ENCODE data around the gene SCAPER.
A peak's percentile ranks its signal among the peaks of the same experiment; 100 is the strongest.

SCAPER gene

GRCh38 chr15:76663529-76663928, 241.6 kb downstream of the SCAPER start:
- no peak for DNase-seq

DNA sequence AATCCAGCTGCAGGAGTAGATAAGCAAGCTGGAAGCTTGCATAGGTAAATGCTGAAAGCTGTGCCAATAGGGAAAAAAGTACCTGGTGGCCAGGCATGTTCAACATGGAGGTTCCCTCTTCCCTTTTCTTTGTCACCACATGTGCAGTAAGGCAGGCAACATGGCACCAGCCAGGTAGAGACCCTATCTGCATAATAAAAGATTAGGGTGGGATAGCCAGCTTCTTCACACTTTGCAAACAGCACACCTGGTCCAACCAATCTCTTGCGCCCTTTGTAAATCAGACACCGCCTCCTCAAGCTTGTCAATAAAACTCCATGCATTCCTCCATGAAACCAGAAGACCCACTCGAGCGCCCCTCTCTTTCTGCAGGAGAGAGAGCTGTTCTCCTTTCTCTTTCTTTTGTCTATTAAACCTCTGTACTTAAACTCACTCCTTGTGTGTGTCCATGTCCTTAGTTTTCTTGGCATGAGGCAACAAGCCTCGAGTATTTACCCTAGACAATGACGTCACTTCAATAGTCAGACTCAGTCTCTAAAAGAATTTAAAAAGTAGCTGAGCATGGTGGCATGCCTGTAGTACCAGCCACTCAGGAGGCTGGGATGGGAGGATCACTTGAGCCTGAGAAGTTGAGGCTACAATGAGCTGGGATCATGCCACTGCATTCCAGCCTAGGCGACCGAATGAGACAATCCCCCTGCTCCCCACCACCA, 256.3 kb downstream of the SCAPER start:
- DNase-seq: no peak

- no peak for DNase-seq
Measured at GRCh38 chr15:76647612-76648011, 257.5 kb downstream of the SCAPER start.

- DNase-seq: no peak
Measured at GRCh38 chr15:76644646-76645045, 260.5 kb downstream of the SCAPER start.

DNA sequence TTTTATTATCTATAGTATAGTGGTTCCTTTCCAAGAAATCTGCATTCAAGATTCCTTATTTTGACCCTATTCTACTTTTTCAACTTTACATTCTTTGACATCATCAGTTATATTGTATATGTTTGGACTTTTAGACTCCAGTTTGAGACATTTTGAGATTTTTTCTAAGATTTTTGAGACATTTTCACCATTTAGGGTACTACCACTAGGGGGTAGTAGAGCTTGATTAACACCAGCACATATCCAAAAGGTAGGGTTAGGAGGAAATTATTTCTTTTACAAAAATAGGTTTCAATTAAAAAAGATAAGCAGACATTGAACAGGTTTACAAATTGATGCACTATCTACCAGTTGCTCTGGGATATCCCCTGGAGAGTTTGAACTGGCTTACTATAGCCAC, 262.5 kb downstream of the SCAPER start:
- no peak for DNase-seq

DNA sequence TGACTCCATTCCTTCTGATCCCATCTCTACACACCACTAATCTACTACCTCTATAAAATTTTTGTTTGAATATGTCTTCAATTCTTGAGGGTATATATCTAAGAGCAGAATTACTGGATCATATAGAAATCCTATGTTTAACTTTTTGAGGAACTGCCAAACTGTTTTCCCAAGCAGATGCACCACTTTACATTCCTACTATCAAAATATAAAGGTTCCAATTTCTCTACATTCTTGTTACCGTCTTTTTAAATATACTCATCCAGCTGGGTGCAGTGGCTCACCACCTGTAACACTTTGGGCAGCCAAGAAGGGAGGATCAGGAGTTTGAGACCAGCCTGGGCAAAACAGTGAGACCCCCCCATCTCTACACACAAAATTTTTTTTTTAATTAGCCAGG, 268.0 kb downstream of the SCAPER start:
- no peak for DNase-seq

DNA sequence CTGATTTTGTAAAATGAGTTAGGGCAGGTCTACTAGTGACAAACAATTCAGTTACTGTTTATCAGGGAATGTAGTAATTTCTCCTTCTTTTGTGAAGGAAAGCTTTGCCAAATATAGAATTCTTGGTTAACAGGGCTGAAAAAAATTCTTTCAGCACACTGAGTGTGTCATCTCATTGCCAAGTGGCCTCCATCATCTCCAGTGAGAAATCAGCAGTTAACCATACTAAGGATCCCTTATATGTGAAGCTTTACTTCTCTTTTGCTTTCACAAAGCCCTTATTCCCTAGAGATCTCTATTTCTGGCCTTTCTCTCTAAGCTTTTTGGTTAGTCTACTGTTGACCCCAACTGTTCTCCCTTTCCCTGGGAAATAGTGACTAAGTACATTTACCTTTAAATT, 269.1 kb downstream of the SCAPER start:
- DNase-seq: no peak

GRCh38 chr15:76626611-76627010, 278.5 kb downstream of the SCAPER start:
- no peak for DNase-seq

DNA sequence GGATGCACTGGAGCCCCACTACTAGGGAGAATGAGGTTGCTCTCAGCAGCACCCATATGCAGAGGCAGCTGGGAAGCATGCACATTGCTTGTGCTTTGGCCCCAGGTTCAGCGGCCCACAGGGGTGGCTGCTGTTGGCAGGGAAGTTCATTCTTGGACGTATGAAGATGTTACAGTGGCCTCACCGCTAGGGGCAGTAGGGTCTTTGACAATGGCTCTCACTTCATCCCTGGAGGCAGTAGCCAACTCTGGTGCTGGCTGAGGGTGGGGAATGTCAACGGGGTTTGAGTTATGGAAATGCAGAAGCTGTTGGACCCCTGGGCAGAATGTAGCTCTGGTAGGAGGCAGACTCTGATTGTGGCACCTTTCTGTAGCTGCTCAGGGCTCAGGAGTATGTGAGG, 279.9 kb downstream of the SCAPER start:
- no peak for DNase-seq

DNA sequence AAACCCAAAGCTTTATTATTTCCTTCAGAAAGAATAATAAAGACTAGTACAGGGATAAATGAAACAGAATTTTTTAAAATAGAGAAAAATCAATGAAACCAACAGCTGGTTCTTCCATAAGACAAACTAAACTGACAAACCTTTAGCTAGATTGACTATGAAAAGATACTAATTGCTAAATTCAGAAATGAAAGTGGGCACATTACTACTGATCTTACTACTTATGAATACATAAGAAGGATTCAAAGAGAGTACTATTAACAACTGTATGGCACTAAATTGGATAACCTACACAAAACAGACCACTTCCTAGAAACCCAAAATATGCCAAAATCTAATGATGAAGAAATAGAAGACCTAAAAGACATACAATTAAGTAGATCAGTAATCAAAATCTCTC, 290.4 kb downstream of the SCAPER start:
- DNase-seq: no peak

DNA sequence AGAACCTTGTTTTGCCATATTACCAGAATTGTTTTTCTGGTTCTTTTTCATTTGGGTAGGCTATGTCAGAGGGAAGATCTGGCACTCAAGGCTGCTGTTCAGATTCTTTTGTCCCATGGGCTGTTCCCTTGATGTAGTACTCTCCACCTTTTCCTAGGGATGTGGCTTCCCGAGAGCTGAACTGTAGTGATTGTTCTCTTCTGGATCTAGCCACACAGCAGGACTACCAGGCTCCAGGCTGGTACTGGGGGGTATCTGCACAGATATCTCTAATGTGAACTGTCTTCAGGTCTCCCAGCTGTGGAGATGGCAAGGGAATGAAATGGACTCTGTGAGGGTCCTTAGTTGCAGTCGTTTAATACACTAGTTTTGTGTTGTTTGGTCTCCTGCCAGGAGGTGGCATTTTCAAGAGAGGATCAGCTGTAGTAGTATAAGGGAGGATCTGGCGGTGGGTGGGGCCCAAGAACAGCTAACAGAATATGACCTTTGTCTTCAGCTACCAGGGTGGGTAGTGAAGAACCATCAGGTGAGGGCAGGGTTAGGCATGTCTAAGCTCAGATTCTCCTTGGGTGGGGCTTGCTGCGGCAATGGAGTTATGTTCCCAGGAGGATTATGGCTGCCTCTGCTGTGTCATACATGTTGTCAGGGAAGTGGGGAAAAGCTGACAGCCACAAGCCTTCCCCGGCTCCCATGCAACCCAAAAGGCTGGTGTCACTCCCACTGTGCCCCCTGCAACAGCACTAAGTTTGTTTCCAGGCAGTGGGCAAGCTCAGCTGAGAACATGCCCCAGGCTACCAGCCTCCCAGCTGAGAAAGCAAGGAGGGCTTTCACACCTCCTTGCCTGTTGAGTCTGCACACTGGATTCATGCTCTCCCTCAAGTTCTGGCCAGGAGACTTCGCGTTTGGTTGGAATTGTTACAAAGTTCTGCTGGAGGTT, 316.1 kb downstream of the SCAPER start:
- DNase-seq: no peak

GRCh38 chr15:76585576-76585897, 319.6 kb downstream of the SCAPER start:
- DNase-seq: no peak

DNA sequence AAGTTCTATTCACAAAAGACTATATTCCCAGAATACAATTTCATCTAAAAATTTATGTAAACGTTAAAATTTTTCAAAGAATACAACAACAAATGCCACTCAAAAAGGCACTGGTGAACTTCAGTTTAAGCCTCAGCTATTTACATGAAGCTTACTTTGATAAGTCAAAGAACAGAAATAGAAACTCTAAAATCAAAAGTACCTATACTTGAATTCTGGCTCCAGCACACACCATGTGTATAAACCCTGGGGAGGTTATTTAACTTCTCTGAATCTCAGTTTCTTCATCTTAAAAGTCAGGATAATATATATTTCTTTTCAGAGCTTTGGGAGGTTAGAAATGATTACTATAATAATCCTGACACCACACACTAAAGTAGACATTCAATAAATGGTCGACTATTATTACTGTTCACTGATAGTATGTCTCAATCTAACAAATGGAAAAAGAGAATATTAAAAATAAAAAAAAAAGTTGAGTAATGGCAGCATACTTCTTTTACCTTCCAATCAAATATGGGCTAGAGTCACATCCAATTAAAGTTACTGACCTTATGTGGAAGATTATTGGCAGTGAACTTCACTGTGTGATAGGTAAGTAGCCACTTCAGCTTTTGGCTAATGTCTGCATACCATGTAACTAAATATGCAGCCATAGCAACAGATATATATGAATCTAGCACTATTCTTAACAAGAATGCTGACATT, 320.1 kb downstream of the SCAPER start:
- DNase-seq: no peak

DNA sequence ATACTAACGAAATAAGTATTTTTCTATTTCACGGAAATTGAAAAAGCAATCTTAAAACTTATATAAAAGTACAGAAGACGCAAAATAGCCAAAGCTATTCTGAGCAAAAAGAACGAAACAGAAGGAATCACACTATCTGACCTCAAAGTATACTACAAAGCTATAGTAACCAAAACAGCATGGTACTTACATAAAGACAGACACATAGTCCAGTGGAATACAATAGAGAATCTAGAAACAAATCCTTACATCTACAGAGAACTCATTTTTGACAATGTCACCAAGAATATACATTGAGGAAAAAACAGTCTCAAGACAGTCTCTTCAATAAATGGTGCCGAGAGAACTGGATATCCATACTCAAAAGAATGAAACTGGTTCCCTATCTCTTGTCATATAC, 322.6 kb downstream of the SCAPER start:
- no peak for DNase-seq

- no peak for DNase-seq
Measured at GRCh38 chr15:76577879-76578512, 327.1 kb downstream of the SCAPER start.

DNA sequence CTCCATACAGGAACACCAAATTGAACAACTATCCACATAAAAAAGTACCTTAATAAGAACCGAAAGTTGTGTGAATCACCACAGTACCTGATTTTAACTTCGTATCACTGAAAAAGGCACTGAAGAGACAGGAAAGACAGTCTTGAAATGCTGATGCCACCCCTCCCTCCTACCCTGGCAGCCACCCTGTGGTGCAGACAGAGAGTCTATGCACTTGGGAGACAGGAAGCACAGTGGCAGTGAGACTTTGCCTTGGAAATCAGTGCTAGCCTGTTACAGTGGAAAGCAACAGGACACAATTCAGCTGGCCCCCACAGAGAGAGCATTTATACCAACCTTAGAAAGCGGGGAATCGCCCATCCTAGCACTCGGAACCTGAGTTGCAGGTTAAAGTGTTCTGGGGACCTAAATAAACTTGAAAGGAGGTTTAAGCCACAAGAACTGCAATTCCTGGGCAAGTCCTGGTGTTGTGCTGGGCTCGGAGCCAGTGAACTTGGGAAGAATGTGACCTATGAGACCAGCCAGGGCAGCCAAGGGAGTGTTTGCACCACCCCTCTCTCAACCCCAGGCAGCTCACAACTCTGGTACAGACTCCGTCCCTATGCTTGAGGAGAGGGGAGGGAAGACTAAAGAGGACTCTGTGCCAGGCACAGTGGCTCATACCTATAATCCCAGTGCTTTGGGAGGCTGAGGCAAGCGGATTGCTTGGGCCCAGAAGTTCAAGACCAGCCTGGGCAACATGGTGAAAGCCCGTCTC, 328.4 kb downstream of the SCAPER start:
- no peak for DNase-seq

DNA sequence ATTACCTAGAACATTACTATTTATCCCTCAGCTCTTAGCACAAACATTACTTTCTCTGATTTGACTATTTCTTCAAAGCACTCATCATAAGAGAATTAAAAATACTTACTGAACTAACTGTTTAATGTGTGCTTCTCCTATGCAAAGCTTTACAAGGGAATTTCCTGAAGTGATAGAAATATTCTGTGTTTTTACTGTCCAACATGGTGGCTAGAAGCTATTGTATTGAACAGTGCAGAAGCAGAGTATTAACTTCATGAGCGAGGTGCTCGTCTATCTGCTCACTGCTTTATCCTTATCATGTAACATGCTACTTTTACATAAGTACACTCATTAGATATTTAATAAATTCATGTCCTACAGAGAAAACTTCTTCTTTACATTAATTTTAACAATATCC, 329.5 kb downstream of the SCAPER start:
- DNase-seq: no peak

GRCh38 chr15:76575274-76575673, 329.9 kb downstream of the SCAPER start:
- DNase-seq: no peak

GRCh38 chr15:76572983-76573314, 332.2 kb downstream of the SCAPER start:
- no peak for DNase-seq

DNA sequence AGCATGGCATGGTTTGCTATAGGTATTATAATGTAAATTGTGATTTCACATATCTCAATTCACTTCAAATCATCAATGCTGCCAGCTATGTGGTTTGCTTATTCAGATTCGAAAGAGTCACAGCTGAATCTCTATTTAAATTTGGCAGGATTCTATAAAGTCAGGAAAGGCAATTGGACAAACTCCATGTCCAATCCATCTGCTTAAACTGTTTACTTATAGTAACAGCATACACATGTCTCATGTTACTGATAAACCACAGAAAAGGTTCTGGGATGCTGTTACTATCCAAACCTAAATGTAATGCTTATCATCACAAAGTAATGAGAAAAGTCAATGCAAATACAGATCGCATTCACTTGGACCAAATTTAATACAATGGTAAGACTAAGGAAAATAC, 338.9 kb downstream of the SCAPER start:
- DNase-seq: peak; percentile 19

DNA sequence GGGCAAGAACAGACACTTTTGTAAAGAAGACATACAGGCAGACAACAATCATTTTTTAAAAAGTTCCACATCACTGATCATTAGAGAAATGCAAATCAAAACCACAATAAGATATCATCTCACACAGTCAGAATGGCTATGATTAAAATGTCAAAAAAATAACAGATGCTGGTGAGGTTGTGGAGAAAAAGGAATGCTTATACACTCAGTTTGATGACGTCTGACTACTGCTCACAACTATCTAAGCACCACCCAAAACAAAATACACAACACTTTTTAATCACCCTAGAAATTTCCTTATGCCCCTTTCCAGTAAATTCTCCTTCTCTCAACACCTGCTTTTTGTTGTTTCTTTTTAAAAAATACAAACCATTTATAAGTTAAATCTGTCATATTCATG, 339.8 kb downstream of the SCAPER start:
- no peak for DNase-seq

DNA sequence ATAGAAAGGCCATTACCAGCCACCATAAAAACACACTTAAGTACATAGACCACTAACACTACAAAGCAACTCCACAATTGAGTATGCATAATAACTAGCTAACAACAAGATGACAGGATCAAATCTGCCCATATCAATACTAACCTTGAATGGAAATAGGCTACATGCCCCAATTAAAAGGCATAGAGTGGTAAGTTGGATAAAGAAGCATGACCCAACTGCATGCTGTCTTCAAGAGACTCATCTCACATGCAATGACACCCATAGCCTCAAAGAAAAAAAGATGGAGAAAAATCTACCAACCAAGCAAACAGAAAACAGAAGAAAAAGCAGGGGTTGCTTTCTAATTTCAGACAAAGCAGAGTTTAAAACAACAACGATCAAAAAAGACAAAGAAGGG, 349.9 kb downstream of the SCAPER start:
- no peak for DNase-seq

DNA sequence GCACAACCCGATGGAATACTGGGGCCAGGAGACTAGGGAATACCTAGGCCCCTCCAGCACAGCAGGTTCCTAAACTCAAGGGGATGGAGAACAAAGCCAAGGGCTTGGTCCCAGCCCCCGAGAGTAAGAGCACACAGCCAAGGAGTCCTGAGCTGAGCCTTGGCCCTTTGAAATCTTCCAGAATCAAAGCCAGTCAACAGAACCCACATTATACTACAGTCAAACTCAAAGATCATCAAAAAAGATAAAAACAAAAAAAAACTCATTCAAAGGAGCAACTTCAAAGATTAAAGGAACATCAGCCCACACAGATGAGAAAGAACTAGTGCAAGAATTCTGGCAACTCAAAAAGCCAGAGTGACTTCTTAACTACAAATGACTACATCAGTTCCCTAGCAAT, 351.6 kb downstream of the SCAPER start:
- no peak for DNase-seq
